WTC11 (cell line): ENCODE measurements around the gene USF3. TPM values are rescaled to one million over a fixed set of nuclear protein-coding genes. Genes with fewer than 3 reads are reported as not detected.

Experiments
- ATAC-seq: fragments of 200-7000 bp; cut with Tn5 transposase; 2 replicates; pipeline ENCODE4 v1.10.0; 2021; ENCODE audit warnings: mild to moderate bottlenecking, moderate library complexity
- CTCF ChIA-PET: fragments of 300-600 bp; sonication (Branson Sonifier 250); formaldehyde crosslinking; loops from one replicate; lab custom pipeline; 2021; ENCODE audit warnings: antibody characterized with exemption; lab: Charles Lee
- POLR2A ChIA-PET: fragments of 350-600 bp; sonication (Branson Sonifier 250); formaldehyde crosslinking; loops from one replicate; lab custom pipeline; 2021; ENCODE audit warnings: antibody characterized with exemption; lab: Charles Lee
- DNase-seq: peaks from one replicate; pipeline ENCODE4 v3.0.0; 2021; ENCODE audit warnings: low spot score
- H3K27ac Mint-ChIP-seq: 2 replicates; pipeline ENCODE4 v1.8.0; 2021; ENCODE audit warnings: mixed read lengths
- H3K27me3 Mint-ChIP-seq: 2 replicates; pipeline ENCODE4 v1.8.0; 2021; ENCODE audit warnings: low read depth, mild to moderate bottlenecking, moderate library complexity, mixed read lengths
- H3K36me3 Mint-ChIP-seq: 2 replicates; pipeline ENCODE4 v1.8.0; 2021; ENCODE audit warnings: mixed read lengths
- H3K4me1 Mint-ChIP-seq: 2 replicates; pipeline ENCODE4 v1.8.0; 2022; ENCODE audit warnings: mixed read lengths
- H3K4me3 Mint-ChIP-seq: 2 replicates; pipeline ENCODE4 v1.8.0; 2021; ENCODE audit warnings: mild to moderate bottlenecking, moderate library complexity, mixed read lengths
- H3K9me3 Mint-ChIP-seq: 2 replicates; pipeline ENCODE4 v1.8.0; 2021; ENCODE audit warnings: mixed read lengths
- CREB1 ChIP-seq: sonication (generic); formaldehyde crosslinking; IDR thresholded peaks from 2 replicates; pipeline ENCODE4 v1.8.0; 2023; ENCODE audit warnings: mild to moderate bottlenecking, missing genetic modification reagents
- FOXK1 ChIP-seq: sonication (generic); formaldehyde crosslinking; IDR thresholded peaks from 2 replicates; pipeline ENCODE4 v1.8.0; 2022; ENCODE audit warnings: mild to moderate bottlenecking, moderate library complexity, missing genetic modification reagents
- FOXP1 ChIP-seq: sonication (generic); formaldehyde crosslinking; IDR thresholded peaks from 2 replicates; pipeline ENCODE4 v1.8.0; 2022; ENCODE audit warnings: missing genetic modification reagents, mild to moderate bottlenecking, moderate library complexity, borderline replicate concordance
- MYBL2 ChIP-seq: sonication (generic); formaldehyde crosslinking; IDR thresholded peaks from 2 replicates; pipeline ENCODE4 v1.8.1; 2023; ENCODE audit warnings: mild to moderate bottlenecking, moderate library complexity, missing genetic modification reagents
- NFATC4 ChIP-seq: fragments of 250-450 bp; sonication (Bioruptor Pico); IDR thresholded peaks from 2 replicates; pipeline ENCODE4 v1.9.0; 2021; ENCODE audit warnings: mild to moderate bottlenecking
- NFYB ChIP-seq: sonication (generic); formaldehyde crosslinking; conservative IDR thresholded peaks from 2 replicates; pipeline ENCODE4 v1.8.0; 2022; ENCODE audit warnings: low read depth, missing genetic modification reagents
- OVOL2 ChIP-seq: fragments of 250-450 bp; sonication (Bioruptor Pico); IDR thresholded peaks from 2 replicates; pipeline ENCODE4 v1.9.0; 2021; ENCODE audit warnings: mild to moderate bottlenecking, borderline replicate concordance
- RORB ChIP-seq: fragments of 250-450 bp; sonication (Bioruptor Pico); IDR thresholded peaks from 2 replicates; pipeline ENCODE4 v1.9.0; 2021; ENCODE audit warnings: mild to moderate bottlenecking
- SP1 ChIP-seq: sonication (generic); formaldehyde crosslinking; conservative IDR thresholded peaks from 2 replicates; pipeline ENCODE4 v1.8.1; 2022; ENCODE audit warnings: missing genetic modification reagents
- total RNA-seq: library from RNA; stranded (reverse); gene quantifications from 3 replicates; pipeline ENCODE4 v1.2.3, GENCODE V29; 2021
- TF ChIP-seq, protein P1 (sequence below): sonication (generic); formaldehyde crosslinking; IDR thresholded peaks from 2 replicates; pipeline ENCODE4 v1.8.1; 2023; ENCODE audit warnings: mild to moderate bottlenecking, missing genetic modification reagents
- TF ChIP-seq, protein P2 (sequence below): sonication (generic); formaldehyde crosslinking; IDR thresholded peaks from 2 replicates; pipeline ENCODE4 v1.8.0; 2022; ENCODE audit warnings: missing genetic modification reagents
- TF ChIP-seq, protein P3 (sequence below): sonication (generic); formaldehyde crosslinking; IDR thresholded peaks from 2 replicates; pipeline ENCODE4 v1.8.1; 2023; ENCODE audit warnings: mild to moderate bottlenecking, missing genetic modification reagents, borderline replicate concordance
- TF ChIP-seq, protein P4 (sequence below): sonication (generic); formaldehyde crosslinking; IDR thresholded peaks from 2 replicates; pipeline ENCODE4 v1.8.0; 2022; ENCODE audit warnings: mild to moderate bottlenecking, missing genetic modification reagents
- TF ChIP-seq, protein P5 (sequence below): sonication (generic); formaldehyde crosslinking; IDR thresholded peaks from 2 replicates; pipeline ENCODE4 v1.8.1; 2023; ENCODE audit warnings: mild to moderate bottlenecking, moderate library complexity, missing genetic modification reagents
- TF ChIP-seq, protein P6 (sequence below): sonication (generic); formaldehyde crosslinking; IDR thresholded peaks from 2 replicates; pipeline ENCODE4 v1.8.0; 2023; ENCODE audit warnings: mild to moderate bottlenecking, missing genetic modification reagents

Gene USF3
- total RNA-seq, 1 experiment from 2014 or later, result 16.4 TPM

DNA sequence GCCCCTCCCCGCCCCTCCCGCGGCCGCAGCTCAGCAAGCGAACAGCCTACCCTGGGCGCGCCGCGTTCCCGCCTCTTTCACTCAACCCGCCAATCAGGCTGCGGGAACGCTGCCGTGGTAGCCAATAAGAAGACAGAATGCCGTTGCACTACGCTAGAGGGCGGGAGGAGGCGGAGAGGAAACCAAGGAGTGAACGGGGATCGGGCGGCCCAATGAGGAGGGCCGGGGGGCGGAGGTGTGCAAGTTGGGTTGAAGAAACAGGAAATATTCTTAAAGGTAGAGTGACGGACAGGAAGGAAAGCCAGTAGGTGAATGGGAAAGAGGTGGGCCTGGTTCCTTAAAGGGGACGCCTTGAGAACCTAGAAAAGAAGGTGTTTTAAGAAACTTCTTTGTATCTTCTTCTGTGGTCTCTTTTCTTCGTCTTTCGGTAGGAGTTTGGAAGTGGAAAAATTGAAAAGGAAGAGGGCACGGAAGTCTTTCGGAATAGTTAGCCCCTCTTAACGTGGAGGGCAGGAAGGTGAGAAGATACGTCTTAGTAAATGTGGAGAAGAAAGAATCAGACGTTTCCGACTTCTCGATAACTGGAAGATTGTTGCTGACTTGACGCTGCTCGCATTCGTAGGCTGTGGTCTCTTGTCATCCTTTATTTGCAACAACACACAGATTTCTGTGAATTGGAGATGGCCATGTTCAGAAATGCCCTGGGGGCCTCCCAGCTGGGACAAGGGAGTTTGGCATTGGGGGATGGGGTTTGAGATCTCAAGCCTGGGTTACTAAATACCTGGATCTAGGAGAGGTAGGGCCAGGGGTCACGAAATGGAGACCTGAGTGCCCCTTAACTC is 437 bp upstream of the USF3 start:
- TF ChIP-seq, protein P1, sequence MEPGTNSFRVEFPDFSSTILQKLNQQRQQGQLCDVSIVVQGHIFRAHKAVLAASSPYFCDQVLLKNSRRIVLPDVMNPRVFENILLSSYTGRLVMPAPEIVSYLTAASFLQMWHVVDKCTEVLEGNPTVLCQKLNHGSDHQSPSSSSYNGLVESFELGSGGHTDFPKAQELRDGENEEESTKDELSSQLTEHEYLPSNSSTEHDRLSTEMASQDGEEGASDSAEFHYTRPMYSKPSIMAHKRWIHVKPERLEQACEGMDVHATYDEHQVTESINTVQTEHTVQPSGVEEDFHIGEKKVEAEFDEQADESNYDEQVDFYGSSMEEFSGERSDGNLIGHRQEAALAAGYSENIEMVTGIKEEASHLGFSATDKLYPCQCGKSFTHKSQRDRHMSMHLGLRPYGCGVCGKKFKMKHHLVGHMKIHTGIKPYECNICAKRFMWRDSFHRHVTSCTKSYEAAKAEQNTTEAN (CRISPR knock-in tag), result no peak
- TF ChIP-seq MYBL2 (CRISPR knock-in tag) (no peak), NFYB (CRISPR knock-in tag) (peak; percentile 88), SP1 (CRISPR knock-in tag) (peak; percentile 89)
- TF ChIP-seq, protein P2, sequence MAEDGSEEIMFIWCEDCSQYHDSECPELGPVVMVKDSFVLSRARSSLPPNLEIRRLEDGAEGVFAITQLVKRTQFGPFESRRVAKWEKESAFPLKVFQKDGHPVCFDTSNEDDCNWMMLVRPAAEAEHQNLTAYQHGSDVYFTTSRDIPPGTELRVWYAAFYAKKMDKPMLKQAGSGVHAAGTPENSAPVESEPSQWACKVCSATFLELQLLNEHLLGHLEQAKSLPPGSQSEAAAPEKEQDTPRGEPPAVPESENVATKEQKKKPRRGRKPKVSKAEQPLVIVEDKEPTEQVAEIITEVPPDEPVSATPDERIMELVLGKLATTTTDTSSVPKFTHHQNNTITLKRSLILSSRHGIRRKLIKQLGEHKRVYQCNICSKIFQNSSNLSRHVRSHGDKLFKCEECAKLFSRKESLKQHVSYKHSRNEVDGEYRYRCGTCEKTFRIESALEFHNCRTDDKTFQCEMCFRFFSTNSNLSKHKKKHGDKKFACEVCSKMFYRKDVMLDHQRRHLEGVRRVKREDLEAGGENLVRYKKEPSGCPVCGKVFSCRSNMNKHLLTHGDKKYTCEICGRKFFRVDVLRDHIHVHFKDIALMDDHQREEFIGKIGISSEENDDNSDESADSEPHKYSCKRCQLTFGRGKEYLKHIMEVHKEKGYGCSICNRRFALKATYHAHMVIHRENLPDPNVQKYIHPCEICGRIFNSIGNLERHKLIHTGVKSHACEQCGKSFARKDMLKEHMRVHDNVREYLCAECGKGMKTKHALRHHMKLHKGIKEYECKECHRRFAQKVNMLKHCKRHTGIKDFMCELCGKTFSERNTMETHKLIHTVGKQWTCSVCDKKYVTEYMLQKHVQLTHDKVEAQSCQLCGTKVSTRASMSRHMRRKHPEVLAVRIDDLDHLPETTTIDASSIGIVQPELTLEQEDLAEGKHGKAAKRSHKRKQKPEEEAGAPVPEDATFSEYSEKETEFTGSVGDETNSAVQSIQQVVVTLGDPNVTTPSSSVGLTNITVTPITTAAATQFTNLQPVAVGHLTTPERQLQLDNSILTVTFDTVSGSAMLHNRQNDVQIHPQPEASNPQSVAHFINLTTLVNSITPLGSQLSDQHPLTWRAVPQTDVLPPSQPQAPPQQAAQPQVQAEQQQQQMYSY (CRISPR knock-in tag), result peak; percentile 69
- ATAC-seq, result peak; percentile 95
- peak; percentile 99 for DNase-seq
- no peaks in the 10 kb centered on the region for H3K9me3 Mint-ChIP-seq
- H3K27ac Mint-ChIP-seq, result no peak overlapping the region
- no peaks in the 10 kb centered on the region for H3K27me3 Mint-ChIP-seq
- ChIA-PET CTCF (interaction anchor here (0.6 to 1.6 kb wide), 8 partner anchors 9 to 357 kb away, joined by 3 to 15 read pairs (median 3); partner anchors contain the start of genes ATP6V1A, GRAMD1C and NAA50), POLR2A (interaction anchor here (0.8 to 1.4 kb wide), 2 partner anchors 45 to 49 kb away, joined by 3 to 4 read pairs; partner anchors contain the start of gene NAA50)
- peaks cover 13% of the 10 kb centered on the region for H3K4me1 Mint-ChIP-seq
- H3K36me3 Mint-ChIP-seq, result no peaks in the 10 kb centered on the region
- no peak overlapping the region for H3K4me3 Mint-ChIP-seq

DNA sequence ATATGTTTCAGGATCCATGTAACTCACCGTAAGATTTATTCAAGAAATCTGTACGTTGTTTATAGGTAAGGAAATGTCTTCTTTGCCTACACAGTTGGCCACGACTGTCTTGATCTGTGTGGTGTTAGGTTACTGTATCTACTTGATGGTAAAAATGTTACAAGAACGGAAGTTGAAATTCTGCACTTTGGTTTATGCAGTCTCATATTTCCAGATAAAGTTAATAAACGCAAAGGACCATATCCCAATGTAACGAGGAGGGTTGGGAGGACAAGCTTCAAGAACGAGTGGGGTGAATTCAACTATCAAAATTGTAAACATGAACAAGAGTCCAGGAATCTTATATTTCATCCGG is 1.0 kb downstream of the USF3 start:
- POLR2A ChIA-PET, result interaction anchor here (0.6 to 1.4 kb wide), 2 partner anchors 18 to 50 kb away, joined by 3 to 4 read pairs; partner anchors contain the start of gene NAA50
- no peak for DNase-seq
- no peak for ATAC-seq
- TF ChIP-seq CREB1 (CRISPR knock-in tag) (no peak), RORB (CRISPR knock-in tag) (no peak), FOXP1 (CRISPR knock-in tag) (no peak), OVOL2 (CRISPR knock-in tag) (no peak), FOXK1 (CRISPR knock-in tag) (no peak), NFATC4 (CRISPR knock-in tag) (no peak)
- TF ChIP-seq, protein P3, sequence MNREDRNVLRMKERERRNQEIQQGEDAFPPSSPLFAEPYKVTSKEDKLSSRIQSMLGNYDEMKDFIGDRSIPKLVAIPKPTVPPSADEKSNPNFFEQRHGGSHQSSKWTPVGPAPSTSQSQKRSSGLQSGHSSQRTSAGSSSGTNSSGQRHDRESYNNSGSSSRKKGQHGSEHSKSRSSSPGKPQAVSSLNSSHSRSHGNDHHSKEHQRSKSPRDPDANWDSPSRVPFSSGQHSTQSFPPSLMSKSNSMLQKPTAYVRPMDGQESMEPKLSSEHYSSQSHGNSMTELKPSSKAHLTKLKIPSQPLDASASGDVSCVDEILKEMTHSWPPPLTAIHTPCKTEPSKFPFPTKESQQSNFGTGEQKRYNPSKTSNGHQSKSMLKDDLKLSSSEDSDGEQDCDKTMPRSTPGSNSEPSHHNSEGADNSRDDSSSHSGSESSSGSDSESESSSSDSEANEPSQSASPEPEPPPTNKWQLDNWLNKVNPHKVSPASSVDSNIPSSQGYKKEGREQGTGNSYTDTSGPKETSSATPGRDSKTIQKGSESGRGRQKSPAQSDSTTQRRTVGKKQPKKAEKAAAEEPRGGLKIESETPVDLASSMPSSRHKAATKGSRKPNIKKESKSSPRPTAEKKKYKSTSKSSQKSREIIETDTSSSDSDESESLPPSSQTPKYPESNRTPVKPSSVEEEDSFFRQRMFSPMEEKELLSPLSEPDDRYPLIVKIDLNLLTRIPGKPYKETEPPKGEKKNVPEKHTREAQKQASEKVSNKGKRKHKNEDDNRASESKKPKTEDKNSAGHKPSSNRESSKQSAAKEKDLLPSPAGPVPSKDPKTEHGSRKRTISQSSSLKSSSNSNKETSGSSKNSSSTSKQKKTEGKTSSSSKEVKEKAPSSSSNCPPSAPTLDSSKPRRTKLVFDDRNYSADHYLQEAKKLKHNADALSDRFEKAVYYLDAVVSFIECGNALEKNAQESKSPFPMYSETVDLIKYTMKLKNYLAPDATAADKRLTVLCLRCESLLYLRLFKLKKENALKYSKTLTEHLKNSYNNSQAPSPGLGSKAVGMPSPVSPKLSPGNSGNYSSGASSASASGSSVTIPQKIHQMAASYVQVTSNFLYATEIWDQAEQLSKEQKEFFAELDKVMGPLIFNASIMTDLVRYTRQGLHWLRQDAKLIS (CRISPR knock-in tag), result no peak
- TF ChIP-seq, protein P4, sequence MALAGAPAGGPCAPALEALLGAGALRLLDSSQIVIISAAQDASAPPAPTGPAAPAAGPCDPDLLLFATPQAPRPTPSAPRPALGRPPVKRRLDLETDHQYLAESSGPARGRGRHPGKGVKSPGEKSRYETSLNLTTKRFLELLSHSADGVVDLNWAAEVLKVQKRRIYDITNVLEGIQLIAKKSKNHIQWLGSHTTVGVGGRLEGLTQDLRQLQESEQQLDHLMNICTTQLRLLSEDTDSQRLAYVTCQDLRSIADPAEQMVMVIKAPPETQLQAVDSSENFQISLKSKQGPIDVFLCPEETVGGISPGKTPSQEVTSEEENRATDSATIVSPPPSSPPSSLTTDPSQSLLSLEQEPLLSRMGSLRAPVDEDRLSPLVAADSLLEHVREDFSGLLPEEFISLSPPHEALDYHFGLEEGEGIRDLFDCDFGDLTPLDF (CRISPR knock-in tag), result no peak
- TF ChIP-seq, protein P5, sequence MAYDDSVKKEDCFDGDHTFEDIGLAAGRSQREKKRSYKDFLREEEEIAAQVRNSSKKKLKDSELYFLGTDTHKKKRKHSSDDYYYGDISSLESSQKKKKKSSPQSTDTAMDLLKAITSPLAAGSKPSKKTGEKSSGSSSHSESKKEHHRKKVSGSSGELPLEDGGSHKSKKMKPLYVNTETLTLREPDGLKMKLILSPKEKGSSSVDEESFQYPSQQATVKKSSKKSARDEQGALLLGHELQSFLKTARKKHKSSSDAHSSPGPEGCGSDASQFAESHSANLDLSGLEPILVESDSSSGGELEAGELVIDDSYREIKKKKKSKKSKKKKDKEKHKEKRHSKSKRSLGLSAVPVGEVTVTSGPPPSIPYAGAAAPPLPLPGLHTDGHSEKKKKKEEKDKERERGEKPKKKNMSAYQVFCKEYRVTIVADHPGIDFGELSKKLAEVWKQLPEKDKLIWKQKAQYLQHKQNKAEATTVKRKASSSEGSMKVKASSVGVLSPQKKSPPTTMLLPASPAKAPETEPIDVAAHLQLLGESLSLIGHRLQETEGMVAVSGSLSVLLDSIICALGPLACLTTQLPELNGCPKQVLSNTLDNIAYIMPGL, result no peak
- TF ChIP-seq, protein P6, sequence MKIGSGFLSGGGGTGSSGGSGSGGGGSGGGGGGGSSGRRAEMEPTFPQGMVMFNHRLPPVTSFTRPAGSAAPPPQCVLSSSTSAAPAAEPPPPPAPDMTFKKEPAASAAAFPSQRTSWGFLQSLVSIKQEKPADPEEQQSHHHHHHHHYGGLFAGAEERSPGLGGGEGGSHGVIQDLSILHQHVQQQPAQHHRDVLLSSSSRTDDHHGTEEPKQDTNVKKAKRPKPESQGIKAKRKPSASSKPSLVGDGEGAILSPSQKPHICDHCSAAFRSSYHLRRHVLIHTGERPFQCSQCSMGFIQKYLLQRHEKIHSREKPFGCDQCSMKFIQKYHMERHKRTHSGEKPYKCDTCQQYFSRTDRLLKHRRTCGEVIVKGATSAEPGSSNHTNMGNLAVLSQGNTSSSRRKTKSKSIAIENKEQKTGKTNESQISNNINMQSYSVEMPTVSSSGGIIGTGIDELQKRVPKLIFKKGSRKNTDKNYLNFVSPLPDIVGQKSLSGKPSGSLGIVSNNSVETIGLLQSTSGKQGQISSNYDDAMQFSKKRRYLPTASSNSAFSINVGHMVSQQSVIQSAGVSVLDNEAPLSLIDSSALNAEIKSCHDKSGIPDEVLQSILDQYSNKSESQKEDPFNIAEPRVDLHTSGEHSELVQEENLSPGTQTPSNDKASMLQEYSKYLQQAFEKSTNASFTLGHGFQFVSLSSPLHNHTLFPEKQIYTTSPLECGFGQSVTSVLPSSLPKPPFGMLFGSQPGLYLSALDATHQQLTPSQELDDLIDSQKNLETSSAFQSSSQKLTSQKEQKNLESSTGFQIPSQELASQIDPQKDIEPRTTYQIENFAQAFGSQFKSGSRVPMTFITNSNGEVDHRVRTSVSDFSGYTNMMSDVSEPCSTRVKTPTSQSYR (CRISPR knock-in tag), result no peak
- Mint-ChIP-seq H3K27ac (peak overlapping the region; percentile 98), H3K9me3 (no peaks in the 10 kb centered on the region), H3K36me3 (no peaks in the 10 kb centered on the region), H3K27me3 (no peaks in the 10 kb centered on the region), H3K4me3 (peak overlapping the region; percentile 100), H3K4me1 (peaks cover 13% of the 10 kb centered on the region)
- CTCF ChIA-PET, result interaction anchor here (1.2 to 1.6 kb wide), 2 partner anchors 31 to 50 kb away, joined by 3 to 15 read pairs; partner anchors contain the start of gene NAA50
